ENCODE results near the gene UBE2O.

UBE2O gene

GRCh38 chr17:76414334-76415295, 38.3 kb downstream of the UBE2O start:
- H3K4me1 ChIP-seq (ENCODE audit: insufficient read depth, low read length): no peaks in the 10 kb centered on the region
- H3K36me3 ChIP-seq (ENCODE audit: insufficient read depth, low read length): peaks cover 26% of the 10 kb centered on the region
- no peak overlapping the region for H3K27ac ChIP-seq (ENCODE audit: low read length)
- TF ChIP-seq EZH2 (IDR thresholded peaks at IDR 0.05; ENCODE audit: borderline replicate concordance, low read depth, low read length, severe bottlenecking) (no peak), CTCF (IDR thresholded peaks at IDR 0.05; ENCODE audit: borderline replicate concordance, extremely low read depth, low read length, poor library complexity, severe bottlenecking) (no peak)
- H3K27me3 ChIP-seq (ENCODE audit: insufficient read depth, low read length, poor library complexity): no peaks in the 10 kb centered on the region
- peaks cover 69% of the 10 kb centered on the region for H3K79me2 ChIP-seq (ENCODE audit: insufficient read depth, low read length)
- no peaks in the 10 kb centered on the region for H3K9me3 ChIP-seq (ENCODE audit: insufficient read depth, low read length, severe bottlenecking)
- ATAC-seq (ENCODE audit: insufficient read depth, low read depth) (no peak), DNase-seq (no peak)
- peaks cover 65% of the 10 kb centered on the region for H4K20me1 ChIP-seq (ENCODE audit: insufficient read depth, low read length)
- H3K4me3 ChIP-seq (ENCODE audit: low read depth in 1 of 2, low read length in 2 of 2): no peak overlapping the region
- no peak overlapping the region for H3K9ac ChIP-seq (ENCODE audit: low read depth, low read length)
- no peak overlapping the region for H3K4me2 ChIP-seq (ENCODE audit: insufficient read depth, low read length)
- H2AFZ ChIP-seq (ENCODE audit: low read depth, low read length): no peak overlapping the region

- no peak overlapping the region for H3K27ac ChIP-seq (ENCODE audit: low read length)
- H3K9me3 ChIP-seq (ENCODE audit: insufficient read depth, low read length, severe bottlenecking): no peaks in the 10 kb centered on the region
- H4K20me1 ChIP-seq (ENCODE audit: insufficient read depth, low read length): peaks cover 61% of the 10 kb centered on the region
These were observed 41.7 kb downstream of the UBE2O start for GRCh38 chr17:76411247-76411646.

GRCh38 chr17:76410328-76410965, 42.5 kb downstream of the UBE2O start:
- H3K9me3 ChIP-seq (ENCODE audit: insufficient read depth, low read length, severe bottlenecking): no peaks in the 10 kb centered on the region
- H3K4me2 ChIP-seq (ENCODE audit: insufficient read depth, low read length): no peak overlapping the region
- DNase-seq (no peak), ATAC-seq (ENCODE audit: insufficient read depth, low read depth) (no peak)
- TF ChIP-seq CTCF (IDR thresholded peaks at IDR 0.05; ENCODE audit: borderline replicate concordance, extremely low read depth, low read length, poor library complexity, severe bottlenecking) (no peak), EZH2 (IDR thresholded peaks at IDR 0.05; ENCODE audit: borderline replicate concordance, low read depth, low read length, severe bottlenecking) (no peak)
- no peaks in the 10 kb centered on the region for H3K4me1 ChIP-seq (ENCODE audit: insufficient read depth, low read length)
- H4K20me1 ChIP-seq (ENCODE audit: insufficient read depth, low read length): peaks cover 66% of the 10 kb centered on the region
- H3K79me2 ChIP-seq (ENCODE audit: insufficient read depth, low read length): peaks cover 57% of the 10 kb centered on the region
- peaks cover 29% of the 10 kb centered on the region for H3K36me3 ChIP-seq (ENCODE audit: insufficient read depth, low read length)
- no peaks in the 10 kb centered on the region for H3K27me3 ChIP-seq (ENCODE audit: insufficient read depth, low read length, poor library complexity)
- H3K9ac ChIP-seq (ENCODE audit: low read depth, low read length): no peak overlapping the region
- H3K27ac ChIP-seq (ENCODE audit: low read length): no peak overlapping the region
- no peak overlapping the region for H3K4me3 ChIP-seq (ENCODE audit: low read depth in 1 of 2, low read length in 2 of 2)
- H2AFZ ChIP-seq (ENCODE audit: low read depth, low read length): no peak overlapping the region

More at GRCh38 chr17:76411247-76411646, 41.7 kb downstream of the UBE2O start:
- ATAC-seq (ENCODE audit: insufficient read depth, low read depth): no peak
- H3K9ac ChIP-seq (ENCODE audit: low read depth, low read length): no peak overlapping the region
- TF ChIP-seq EZH2 (IDR thresholded peaks at IDR 0.05; ENCODE audit: borderline replicate concordance, low read depth, low read length, severe bottlenecking): no peak
- no peak for TF ChIP-seq CTCF (IDR thresholded peaks at IDR 0.05; ENCODE audit: borderline replicate concordance, extremely low read depth, low read length, poor library complexity, severe bottlenecking)
- H3K4me1 ChIP-seq (ENCODE audit: insufficient read depth, low read length): no peaks in the 10 kb centered on the region
- no peak for DNase-seq
- no peak overlapping the region for H2AFZ ChIP-seq (ENCODE audit: low read depth, low read length)
- H3K36me3 ChIP-seq (ENCODE audit: insufficient read depth, low read length): peaks cover 23% of the 10 kb centered on the region
- H3K79me2 ChIP-seq (ENCODE audit: insufficient read depth, low read length): peaks cover 63% of the 10 kb centered on the region
- H3K27me3 ChIP-seq (ENCODE audit: insufficient read depth, low read length, poor library complexity): no peaks in the 10 kb centered on the region
- H3K4me2 ChIP-seq (ENCODE audit: insufficient read depth, low read length): no peak overlapping the region
- no peak overlapping the region for H3K4me3 ChIP-seq (ENCODE audit: low read depth in 1 of 2, low read length in 2 of 2)
